Measurements from ENCODE around the gene IFIT1. TPM values are rescaled to one million over a fixed set of nuclear protein-coding genes. Genes with fewer than 3 reads are reported as not detected.
"Not testable (repeated sequence)": the region's sequence is repeated elsewhere in the genome, so short reads cannot be mapped to it uniquely, and the experiment has no call there.

IFIT1 gene
- total RNA-seq, 1 experiment from 2014 or later, result 21.7 TPM

DNA sequence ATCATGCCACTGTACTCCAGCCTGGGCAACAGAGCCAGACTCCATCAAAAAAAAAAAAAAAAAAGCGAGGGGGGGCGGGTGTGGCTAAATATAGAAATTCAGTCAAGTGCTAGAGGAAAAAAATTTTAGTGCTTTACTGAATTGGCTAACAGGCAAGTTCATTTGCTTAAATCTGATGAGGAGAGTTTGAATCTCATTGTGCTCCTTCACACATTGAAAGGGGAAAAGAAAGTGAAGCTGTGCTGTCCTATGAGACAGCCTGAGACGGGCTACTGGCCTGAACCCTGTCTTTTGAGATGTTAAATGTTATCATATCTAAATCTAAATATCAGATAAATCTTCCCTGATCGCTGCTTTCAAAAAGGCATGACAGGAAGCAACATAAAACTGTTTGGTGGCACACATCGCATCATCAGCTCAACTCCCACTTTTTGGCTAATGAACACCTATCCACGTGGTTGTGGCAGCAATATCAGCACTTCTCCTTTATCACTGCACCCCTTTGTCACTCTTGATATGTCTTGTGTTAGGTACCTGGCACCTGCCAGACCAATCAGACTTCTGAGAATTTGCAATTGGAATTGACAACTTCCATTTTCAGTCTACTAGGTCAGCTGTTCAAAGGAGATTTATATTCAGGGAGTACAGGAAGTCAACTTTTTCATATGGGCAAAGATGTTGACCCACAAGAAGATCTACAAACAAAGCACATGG lies 28.5 kb upstream of the IFIT1 start:
- DNase-seq (ENCODE audit: low spot score), result no peak
- in situ Hi-C loops (cut with HindIII; ENCODE audit: low sequenced_read_pairs), result no loop called here

DNA sequence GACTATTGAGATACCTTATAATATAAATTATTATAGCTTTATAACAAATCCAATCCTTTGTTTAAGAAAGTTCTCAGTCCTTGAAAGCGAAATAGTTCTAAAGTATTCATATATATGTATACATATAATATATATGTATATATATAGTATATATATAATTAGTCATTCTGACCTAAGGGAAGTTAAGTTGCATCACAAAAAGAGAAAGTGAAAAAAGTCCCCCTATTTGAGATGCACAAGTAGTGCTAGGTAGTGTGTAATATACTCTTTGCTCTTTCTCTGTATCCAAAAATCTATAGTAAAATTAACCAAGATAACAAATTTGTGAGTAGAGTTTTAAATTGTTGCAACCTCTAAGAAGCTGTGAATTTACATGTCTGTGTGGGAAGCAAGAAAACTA lies 27.9 kb upstream of the IFIT1 start:
- DNase-seq (ENCODE audit: low spot score), result no peak
- in situ Hi-C loops (cut with HindIII; ENCODE audit: low sequenced_read_pairs), result no loop called here

DNA sequence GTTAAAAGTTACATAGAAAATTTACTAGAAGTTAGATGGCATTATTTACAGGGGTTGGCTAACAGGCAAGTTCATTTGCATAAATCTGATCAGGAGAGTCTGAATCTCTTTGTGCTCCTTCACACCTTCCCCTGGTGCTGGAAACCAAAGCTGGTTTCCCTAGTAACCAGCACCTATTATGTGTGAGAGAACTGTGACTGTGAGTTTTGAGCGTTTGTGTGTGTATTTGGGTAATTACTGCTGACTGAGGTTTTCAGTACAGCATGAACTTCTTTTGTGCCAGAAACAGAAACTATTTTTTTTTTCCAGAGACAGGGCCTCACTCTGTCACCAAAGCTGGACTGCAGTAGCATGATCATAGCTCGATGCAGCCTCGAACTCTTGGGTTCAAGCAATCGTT lies 24.9 kb upstream of the IFIT1 start:
- in situ Hi-C loops (cut with HindIII; ENCODE audit: low sequenced_read_pairs), result no loop called here
- DNase-seq (ENCODE audit: low spot score), result no peak

DNA sequence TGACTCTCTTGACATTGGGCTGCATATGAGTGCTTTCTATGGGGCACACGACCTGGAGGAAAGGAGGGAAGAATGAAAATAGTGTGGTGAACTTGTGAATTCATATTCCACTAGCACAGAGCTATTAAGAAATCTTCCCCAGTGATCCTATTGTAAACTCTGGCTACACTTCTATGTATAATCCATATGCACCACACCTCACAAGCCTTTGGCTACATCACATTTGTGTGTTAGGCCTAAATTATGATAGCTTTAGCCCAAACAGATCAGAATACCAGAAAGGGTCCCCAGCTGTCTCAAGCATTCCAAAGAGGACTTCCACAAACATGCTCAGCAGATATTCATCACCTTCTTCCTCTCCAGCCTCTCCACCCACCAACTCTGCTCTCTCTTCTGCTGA lies 24.3 kb upstream of the IFIT1 start:
- in situ Hi-C loops (cut with HindIII; ENCODE audit: low sequenced_read_pairs), result no loop called here
- no peak for DNase-seq (ENCODE audit: low spot score)

DNA sequence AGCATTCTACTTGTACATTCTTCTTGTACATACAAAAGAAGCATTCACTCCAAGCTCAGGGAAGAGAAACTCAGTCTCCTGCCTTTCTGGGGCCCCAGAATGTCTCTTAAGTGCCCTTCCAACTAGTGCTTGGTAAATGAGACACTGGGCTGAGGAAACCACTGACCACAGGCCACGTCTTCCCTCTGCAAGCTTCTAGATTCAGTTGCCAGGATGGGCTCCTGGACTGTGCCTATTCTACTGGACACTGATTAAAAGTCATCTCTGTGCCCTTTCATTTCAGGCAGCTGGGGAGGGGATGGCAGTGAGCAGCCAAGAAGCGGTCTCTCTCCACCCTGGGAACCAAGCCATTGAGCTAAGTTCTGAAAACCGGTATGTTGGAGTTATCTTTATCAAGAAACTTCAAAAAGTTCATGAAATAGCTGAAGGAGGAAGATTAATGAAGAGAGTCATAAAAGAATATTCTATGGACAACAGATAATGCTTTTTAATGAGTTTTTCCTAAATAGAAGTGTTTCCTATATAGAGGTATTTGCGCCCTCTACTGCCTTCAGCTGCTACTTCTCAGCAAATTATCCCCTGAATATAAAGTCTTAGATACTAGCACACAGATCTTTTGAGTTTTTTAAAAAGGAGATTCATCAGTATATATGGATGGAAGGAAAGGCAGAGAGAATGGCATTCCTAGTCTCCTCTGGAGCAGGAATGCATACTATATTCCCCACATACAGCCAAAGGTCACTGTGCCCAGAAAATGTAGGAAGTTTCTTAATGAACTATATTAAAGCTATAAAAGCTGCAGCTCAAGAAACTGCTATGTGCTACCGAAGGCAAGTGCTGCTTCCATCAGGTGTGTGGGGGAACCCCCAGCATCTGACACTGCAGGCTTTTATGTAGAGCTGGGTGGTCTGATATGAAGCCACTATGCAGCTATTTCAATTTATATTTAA lies 23.0 kb upstream of the IFIT1 start:
- no peak for DNase-seq (ENCODE audit: low spot score)
- in situ Hi-C loops (cut with HindIII; ENCODE audit: low sequenced_read_pairs), result no loop called here

DNA sequence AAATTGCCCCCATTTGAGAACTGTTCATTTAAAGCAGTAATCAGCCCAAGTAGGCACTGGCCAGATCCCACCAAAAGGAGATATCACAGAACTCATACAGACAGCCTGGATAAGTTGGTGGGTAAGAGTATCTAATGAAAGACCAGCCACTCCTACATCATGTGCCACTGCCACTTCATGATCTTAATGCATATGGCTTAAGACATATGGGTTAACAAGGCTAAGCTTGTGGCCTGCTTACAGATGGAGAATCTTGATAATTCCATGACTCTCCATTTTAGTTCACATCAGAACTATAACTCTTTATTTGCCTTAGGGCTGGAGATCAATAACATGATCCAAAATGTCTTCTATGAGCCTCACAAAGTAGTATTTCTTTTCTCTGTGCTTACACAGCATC lies 21.3 kb upstream of the IFIT1 start:
- no peak for DNase-seq (ENCODE audit: low spot score)
- in situ Hi-C loops (cut with HindIII; ENCODE audit: low sequenced_read_pairs), result no loop called here

DNA sequence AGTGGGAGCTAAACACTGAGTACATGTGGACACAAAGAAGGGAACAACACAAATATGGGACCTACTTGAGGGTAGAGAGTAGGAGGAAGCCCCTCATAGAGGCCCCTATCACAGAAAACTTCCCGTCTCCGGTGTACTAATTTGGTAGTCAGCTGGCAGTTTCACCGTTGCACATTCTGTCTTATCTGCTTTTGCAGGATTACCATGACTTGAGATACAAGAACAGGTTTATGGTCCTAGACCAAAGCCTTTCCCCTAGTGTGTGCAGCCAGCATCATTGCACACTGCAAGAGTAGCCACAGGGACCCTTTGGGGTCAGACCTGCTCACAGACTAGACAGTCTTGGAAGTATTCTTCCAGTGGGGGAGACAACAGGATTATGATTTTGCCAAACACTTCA lies 20.4 kb upstream of the IFIT1 start:
- DNase-seq (ENCODE audit: low spot score), result no peak
- in situ Hi-C loops (cut with HindIII; ENCODE audit: low sequenced_read_pairs), result no loop called here

DNA sequence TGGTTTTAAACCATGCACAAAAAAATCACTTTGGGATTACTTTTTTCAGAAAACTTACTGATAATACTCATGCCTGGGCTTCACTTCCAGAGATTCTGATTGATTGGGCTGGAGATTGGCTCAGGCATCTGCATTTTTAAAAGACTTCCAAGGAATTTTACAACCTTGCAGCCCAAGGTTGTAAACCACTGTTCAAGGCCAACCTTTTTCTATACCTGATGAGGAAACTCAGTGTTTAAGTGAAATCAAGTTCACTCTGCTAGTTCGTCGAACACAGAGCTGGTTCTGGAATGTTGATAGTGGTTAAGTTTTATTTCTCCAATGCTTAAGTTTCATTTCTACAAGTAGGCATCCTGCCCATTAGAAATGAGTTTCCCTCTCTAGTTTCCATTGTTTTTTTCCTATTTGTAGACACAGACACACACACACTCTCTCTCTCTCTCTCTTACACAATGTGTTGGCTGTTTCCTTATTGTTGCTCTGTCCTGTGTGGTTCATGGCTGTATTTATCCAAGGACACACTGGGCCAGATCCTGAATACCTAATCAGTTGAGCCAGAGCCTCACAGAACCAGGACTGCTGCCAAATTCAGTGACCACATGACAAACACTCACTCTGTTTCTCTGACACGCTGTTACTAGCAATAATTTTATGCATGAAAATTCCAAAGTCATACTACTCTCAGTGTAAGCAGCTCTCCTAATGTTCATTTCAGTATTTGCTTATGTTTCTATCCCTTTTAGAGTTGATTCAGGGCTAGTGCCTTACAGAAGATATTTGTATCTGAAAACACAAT lies 18.3 kb upstream of the IFIT1 start:
- in situ Hi-C loops (cut with HindIII; ENCODE audit: low sequenced_read_pairs), result no loop called here

DNA sequence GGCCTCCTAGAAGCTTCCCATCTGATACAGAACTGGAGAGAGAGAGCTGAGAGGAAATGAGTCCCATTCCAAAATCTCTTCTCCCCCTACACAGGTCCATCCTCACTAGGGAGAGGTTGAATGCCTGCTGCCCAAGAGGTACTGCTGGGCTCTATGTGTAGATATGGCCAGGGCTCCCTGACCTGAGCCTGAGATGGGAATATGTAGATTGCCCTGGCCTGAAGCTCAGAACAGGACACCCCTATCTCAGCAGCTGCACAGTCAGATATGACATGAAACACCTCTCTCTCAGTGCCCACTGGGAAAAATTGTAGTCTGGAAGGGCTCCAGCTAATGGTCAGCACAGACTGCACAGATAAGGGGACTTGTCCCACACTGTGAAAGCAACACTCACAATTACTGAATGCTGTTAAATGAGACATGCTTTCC lies 17.7 kb upstream of the IFIT1 start:
- no peak for DNase-seq (ENCODE audit: low spot score)
- in situ Hi-C loops (cut with HindIII; ENCODE audit: low sequenced_read_pairs), result no loop called here

More for the DNA sequence above, 18.3 kb upstream of the IFIT1 start:
- DNase-seq (ENCODE audit: low spot score), result peak; percentile 96

DNA sequence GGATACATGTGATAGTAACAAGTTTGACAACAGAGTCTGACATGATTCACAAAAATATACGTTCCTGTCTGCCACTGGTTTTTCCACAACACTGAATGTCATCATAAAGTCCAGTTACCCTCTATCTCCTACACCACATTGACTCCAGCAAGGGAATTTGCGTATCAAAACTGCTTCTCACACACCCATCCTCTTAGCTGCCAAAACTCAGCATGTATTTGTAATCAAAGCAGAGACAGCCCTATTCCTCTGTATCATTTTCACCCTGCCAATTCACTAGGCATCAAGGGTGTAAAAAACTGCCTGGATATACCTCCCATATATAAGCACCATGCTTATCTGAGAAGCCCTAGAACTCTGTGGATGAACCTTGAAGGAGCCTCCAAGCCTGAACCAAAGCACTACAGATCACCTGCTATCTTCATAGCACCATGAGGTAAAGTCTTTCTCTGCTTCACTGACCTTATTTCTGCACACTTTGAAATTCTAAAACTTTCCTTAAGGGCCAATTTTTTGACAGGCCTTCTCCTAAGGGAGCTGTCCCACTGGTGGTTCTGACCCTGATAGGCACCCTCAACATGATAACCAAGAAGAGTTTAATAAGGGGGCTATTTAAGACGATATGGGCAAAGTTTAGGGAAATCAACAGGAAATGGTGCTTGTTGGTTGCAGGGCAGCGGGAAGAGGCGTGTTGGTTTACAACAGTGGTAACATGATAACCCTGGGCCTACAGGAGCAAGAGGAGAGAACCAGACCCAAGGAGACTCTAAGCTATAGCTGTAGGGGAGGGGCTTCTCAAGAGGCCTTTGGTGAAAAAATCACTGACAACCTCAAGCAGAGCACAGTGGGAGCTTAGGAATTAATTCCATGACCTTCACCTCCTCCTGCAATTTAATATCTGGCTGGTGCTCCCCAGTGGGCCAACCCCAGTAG lies 14.5 kb upstream of the IFIT1 start, which contains the start of gene IFIT1B:
Gene IFIT1B, plus strand, starts transcription at position 352 of the 933 bp plus-strand sequence. Its CDS starts 80 bp downstream, at position 432.
- in situ Hi-C loops (cut with HindIII; ENCODE audit: low sequenced_read_pairs), result no loop called here
- no peak for DNase-seq (ENCODE audit: low spot score)

DNA sequence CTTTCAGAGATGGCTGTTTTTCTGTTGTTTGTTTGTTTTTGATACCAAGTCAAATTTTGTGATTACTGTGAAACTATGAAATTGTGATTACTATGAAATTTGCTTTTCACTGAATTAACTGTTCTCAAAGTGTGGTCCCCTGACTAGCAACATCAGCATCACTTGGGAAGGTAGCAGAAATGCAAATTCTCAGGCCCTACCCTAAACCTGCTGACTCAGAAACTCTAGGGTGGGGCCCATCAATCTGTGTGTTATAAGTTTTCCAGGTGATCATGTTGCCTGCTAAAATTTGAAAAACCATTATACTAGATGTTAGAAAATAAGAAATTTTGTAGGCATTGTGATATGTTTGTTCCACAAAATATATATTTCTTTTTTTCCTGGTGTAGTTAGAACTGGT lies 13.3 kb upstream of the IFIT1 start:
- in situ Hi-C loops (cut with HindIII; ENCODE audit: low sequenced_read_pairs), result no loop called here
- DNase-seq (ENCODE audit: low spot score), result no peak

DNA sequence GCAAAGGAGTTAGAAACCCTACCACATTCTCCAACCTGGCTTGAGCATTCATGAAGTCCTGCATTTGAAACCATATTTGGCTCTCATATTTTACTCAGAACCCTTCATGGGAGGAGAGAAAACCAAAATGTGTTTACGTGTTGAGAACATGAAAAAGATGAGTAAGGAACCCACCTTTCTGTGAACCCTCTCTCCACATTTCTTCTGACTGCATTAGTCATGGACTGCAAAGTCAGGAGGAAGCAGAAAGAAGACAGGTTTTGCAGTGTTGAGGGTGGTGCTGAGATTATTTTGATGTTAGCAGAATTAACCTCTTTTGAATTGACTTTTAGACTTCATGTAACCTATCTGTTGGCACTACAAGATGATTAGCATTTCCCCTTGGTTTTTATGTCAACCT lies 9.7 kb upstream of the IFIT1 start:
- no peak for DNase-seq (ENCODE audit: low spot score)
- in situ Hi-C loops (cut with HindIII; ENCODE audit: low sequenced_read_pairs), result no loop called here

DNA sequence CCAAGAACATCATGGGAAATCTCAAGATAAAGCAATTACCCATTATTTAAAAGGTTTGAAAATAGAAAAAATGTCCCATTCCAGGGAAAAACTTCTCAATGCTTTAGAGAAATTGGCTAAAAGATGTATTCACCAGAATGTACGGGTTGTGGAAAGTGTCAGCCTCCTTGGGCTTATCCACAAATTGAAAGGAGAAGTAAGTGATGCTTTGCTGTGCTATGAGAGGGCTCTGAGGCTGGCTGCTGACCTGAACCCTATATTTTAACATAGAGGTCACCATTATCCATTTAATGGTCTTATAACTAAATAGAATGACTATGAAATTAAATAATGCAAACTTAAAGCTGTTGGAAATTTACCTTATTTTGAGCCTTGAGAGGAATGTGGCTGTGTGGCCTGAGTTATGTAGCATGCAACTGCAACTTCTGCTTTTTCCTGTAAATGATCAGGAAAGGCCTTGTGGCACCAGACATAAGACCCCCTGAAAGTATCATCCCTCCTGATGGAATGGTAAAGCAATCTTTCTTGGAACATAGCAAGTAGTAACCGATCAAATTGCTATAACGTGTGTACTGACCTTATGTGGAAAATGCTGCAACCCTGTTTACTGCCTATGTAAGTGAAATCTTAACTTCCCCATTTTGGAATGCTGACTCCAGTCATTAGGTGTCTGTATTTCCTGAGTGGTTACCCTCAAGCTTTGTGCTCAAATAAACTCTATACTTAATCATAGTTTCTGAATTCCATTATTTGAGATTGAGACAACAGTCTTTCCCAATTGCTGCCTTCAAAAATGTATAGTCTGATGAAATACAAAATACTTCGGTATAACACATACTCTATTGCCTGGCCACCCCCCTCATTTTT lies 7.7 kb upstream of the IFIT1 start:
- in situ Hi-C loops (cut with HindIII; ENCODE audit: low sequenced_read_pairs), result no loop called here
- no peak for DNase-seq (ENCODE audit: low spot score)

DNA sequence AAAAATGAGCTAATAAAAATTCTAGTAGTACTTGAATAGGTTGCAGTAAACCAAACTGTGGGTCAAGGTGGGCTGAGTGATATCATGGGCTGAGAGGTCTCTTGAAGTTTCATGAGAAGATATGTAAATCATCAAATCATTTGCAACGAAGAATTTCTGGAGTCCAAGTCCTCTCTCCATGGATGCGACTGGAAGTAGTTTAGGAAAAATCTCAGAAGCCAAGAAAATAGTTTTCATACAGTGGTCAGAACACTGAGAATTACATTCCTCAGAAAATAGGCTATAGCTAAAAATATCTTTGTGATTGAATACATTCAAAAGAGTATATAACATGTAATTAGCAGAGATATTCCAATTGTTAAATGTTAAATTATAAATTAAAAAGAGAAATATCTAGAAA lies 3.6 kb upstream of the IFIT1 start:
- in situ Hi-C loops (cut with HindIII; ENCODE audit: low sequenced_read_pairs), result no loop called here
- DNase-seq (ENCODE audit: low spot score), result no peak

DNA sequence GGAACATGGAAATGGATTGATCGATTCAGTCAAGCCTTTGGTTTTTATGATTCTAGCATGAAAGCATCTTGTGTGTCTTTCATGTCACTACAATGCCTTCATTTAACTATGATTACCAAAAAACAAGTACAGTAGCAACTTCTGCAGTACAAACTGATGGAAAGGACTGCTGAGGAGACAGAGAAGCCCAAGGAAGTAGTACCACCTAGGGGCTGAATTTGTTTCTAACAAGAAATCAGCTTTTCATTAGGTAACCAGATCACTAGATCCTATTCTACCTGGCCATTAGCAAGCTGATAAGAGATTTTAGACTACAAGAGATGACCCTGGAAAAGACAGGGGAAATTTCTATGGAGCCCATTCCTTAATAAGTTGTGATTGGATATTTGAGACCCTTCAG lies 3.2 kb upstream of the IFIT1 start:
- in situ Hi-C loops (cut with HindIII; ENCODE audit: low sequenced_read_pairs), result no loop called here
- DNase-seq (ENCODE audit: low spot score), result peak; percentile 47

DNA sequence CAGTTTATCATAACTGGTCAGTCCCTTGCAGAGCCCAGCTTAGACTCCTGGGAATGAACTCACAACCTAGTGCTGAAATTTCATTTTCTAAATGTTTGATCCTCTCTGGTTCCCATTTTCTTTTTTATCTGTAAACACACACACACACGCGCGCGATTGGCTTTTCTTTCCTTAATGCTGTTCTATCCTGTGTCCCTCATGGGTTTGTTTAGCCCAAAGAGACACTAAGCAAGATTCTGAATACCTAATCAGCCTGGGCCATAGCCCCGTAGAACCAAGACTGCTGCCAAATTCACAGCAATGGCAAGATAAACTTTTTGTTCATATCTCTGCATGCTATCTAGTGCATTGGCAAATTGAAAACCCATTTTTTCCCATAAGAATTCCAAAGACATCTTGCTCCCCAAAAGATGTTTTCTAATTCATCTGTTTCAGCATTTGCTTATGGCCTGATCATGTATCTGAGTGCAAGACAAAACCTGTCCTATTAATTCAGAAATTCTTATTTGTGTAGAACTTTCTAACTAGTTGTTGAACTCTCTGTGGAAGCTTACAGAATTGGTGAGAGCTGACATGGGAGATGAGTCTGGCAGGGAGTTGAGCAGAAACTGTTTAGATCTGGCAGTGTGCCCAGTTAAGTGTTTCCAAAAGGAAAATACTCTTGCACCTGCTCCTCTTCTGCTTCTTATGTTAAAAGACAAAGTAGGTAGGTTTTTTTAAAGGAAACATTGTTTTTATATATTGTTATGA lies 1.8 kb upstream of the IFIT1 start:
- peak; percentile 12 for DNase-seq (ENCODE audit: low spot score)
- in situ Hi-C loops (cut with HindIII; ENCODE audit: low sequenced_read_pairs), result no loop called here

DNA sequence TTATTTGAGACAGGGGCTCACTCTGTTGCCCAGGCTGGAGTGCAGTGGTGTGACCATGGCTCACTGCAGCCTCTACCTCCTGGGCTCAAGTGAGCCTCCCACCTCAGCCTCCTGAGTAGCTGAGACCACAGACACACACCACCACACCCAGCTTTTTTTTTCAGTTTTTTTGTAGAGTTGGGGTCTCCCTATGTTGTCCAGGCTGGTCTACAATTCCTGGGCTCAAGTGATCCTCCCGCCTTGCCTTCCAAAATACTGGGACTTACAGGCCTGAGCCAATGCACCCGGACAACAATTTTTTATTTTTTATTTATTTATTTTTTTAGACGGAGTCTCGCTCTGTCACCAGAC lies 1.2 kb upstream of the IFIT1 start:
- in situ Hi-C loops (cut with HindIII; ENCODE audit: low sequenced_read_pairs); DNase-seq (ENCODE audit: low spot score): not testable (repeated sequence)

Data from G401 (cell line).